WI38 (cell line): Measurements from ENCODE around the gene SMCO2.

Source experiments
- H3K4me3 ChIP-seq: 2 replicates; pipeline ENCODE4 v1.5.1; 2011; ENCODE audit warnings: low read depth, mild to moderate bottlenecking, control low read depth, low read length
- CTCF ChIP-seq: IDR thresholded peaks from 2 replicates; pipeline ENCODE4 v1.5.1; 2012; ENCODE audit warnings: low read depth, mild to moderate bottlenecking, control low read depth, low read length

SMCO2 gene

DNA sequence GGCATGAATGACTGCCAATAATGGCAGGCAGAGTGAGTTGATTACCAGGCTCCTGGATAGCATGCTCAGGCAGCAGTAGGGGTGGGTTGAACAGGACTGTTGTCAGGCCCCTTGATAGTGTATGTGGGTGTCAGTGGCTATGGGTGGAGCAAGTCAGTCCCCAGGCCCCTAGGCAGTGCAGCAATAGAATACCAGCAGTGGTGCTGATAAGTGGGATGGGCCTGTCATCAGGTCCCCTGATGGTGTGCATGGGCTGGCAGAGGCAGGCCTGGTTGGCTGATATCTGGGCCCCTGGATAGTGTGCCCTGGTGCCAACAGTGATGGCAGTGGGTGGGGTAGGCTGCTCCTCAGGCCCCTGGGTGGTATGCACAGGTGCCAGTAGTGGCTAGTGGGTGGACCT lies 32.4 kb downstream of the SMCO2 start:
- no peak for TF ChIP-seq CTCF
- no peak overlapping the region for H3K4me3 ChIP-seq

DNA sequence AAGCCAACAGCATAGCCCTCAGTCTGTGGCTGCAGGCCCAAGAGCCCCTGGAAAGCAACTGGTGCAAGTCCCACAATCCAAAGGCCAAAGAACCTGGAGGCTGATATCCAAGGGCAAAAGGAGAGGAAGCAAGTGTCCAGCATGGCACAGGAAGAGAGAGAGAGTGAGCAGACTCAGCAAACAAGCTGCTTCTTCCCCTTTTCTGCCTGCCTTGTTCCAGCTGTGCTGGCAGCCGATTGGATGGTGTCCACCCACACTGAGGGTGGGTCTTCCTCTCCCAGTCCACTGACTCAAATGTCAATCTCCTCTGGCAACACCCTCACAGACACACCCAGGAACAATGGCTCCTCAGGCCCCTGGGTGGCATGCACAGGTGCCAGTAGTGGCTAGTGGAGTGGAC lies 33.5 kb downstream of the SMCO2 start:
- H3K4me3 ChIP-seq, result no peak overlapping the region
- TF ChIP-seq CTCF, result no peak

GRCh38 chr12:27486961-27487360 lies 40.4 kb downstream of the SMCO2 start:
- no peak for TF ChIP-seq CTCF
- H3K4me3 ChIP-seq, result no peak overlapping the region

GRCh38 chr12:27488479-27488878 lies 41.9 kb downstream of the SMCO2 start:
- H3K4me3 ChIP-seq, result no peak overlapping the region
- TF ChIP-seq CTCF, result no peak

- TF ChIP-seq CTCF, result no peak
- no peak overlapping the region for H3K4me3 ChIP-seq
Observed at GRCh38 chr12:27491226-27491625, 44.7 kb downstream of the SMCO2 start.

- no peak for TF ChIP-seq CTCF
- H3K4me3 ChIP-seq, result no peak overlapping the region
Observed at GRCh38 chr12:27493260-27493940, 46.9 kb downstream of the SMCO2 start.

DNA sequence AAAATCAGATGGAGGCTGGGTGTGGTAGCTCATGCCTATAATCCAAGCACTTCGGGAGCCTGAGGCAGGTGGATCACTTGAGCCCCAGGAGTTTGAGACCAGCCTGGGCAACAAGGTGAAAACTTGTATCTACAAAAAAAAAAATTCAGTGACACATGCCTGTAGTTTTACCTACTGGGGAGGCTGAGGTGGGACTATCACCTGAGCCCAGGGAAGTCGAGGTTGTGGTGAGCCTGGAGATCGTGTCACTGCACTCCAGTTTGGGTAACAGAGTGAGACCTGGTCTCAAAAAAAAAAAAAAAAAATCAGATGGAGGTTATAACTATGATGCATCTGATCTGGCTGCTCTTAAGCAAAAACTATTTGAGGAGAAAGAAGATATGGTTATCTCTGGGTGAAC lies 50.9 kb downstream of the SMCO2 start:
- H3K4me3 ChIP-seq, result no peak overlapping the region
- TF ChIP-seq CTCF, result no peak
